ENCODE data around the gene TTC7B.

TTC7B gene

GRCh38 chr14:90664911-90665310 is 151.3 kb downstream of the TTC7B start:
- peaks cover 12% of the 10 kb centered on the region for H3K9me3 Mint-ChIP-seq
- no peak overlapping the region for H3K27ac Mint-ChIP-seq
- peak overlapping the region; percentile 8 for H3K4me3 Mint-ChIP-seq
- no peaks in the 10 kb centered on the region for H3K27me3 Mint-ChIP-seq (ENCODE audit: low read depth, poor library complexity)
- no peak for DNase-seq
- TF ChIP-seq CTCF (IDR thresholded peaks at IDR 0.05): no peak
- peaks cover 19% of the 10 kb centered on the region for H3K36me3 Mint-ChIP-seq (ENCODE audit: low read depth)
- H3K4me1 Mint-ChIP-seq: peaks cover 6% of the 10 kb centered on the region

- no peak for TF ChIP-seq CTCF (IDR thresholded peaks at IDR 0.05)
- Mint-ChIP-seq H3K4me3 (no peak overlapping the region), H3K36me3 (ENCODE audit: low read depth) (peaks cover 7% of the 10 kb centered on the region), H3K9me3 (peaks cover under 1% of the 10 kb centered on the region), H3K4me1 (peaks cover 13% of the 10 kb centered on the region), H3K27me3 (ENCODE audit: low read depth, poor library complexity) (no peaks in the 10 kb centered on the region), H3K27ac (no peak overlapping the region)
- no peak for DNase-seq
Measured at GRCh38 chr14:90663680-90664079, 152.6 kb downstream of the TTC7B start.

- H3K27me3 Mint-ChIP-seq (ENCODE audit: low read depth, poor library complexity): no peaks in the 10 kb centered on the region
- no peak overlapping the region for H3K27ac Mint-ChIP-seq
- peaks cover 1% of the 10 kb centered on the region for H3K36me3 Mint-ChIP-seq (ENCODE audit: low read depth)
- H3K4me1 Mint-ChIP-seq: peaks cover 13% of the 10 kb centered on the region
- DNase-seq: no peak
- TF ChIP-seq CTCF (IDR thresholded peaks at IDR 0.05): no peak
- no peaks in the 10 kb centered on the region for H3K9me3 Mint-ChIP-seq
- H3K4me3 Mint-ChIP-seq: no peak overlapping the region
Measured at GRCh38 chr14:90663140-90663539, 153.1 kb downstream of the TTC7B start.

- H3K4me3 Mint-ChIP-seq: no peak overlapping the region
- TF ChIP-seq CTCF (IDR thresholded peaks at IDR 0.05): no peak
Measured at GRCh38 chr14:90661866-90662265, 154.4 kb downstream of the TTC7B start.

GRCh38 chr14:90660865-90661570 is 155.2 kb downstream of the TTC7B start:
- Mint-ChIP-seq H3K36me3 (ENCODE audit: low read depth) (no peaks in the 10 kb centered on the region), H3K27ac (no peak overlapping the region), H3K4me3 (no peak overlapping the region), H3K27me3 (ENCODE audit: low read depth, poor library complexity) (no peaks in the 10 kb centered on the region), H3K9me3 (no peaks in the 10 kb centered on the region), H3K4me1 (peaks cover 13% of the 10 kb centered on the region)
- no peak for DNase-seq
- TF ChIP-seq CTCF (IDR thresholded peaks at IDR 0.05): no peak

More at GRCh38 chr14:90661866-90662265, 154.4 kb downstream of the TTC7B start:
- DNase-seq: no peak
- Mint-ChIP-seq H3K4me1 (peaks cover 13% of the 10 kb centered on the region), H3K9me3 (no peaks in the 10 kb centered on the region), H3K36me3 (ENCODE audit: low read depth) (no peaks in the 10 kb centered on the region), H3K27me3 (ENCODE audit: low read depth, poor library complexity) (no peaks in the 10 kb centered on the region), H3K27ac (no peak overlapping the region)

GRCh38 chr14:90659156-90659555 is 157.1 kb downstream of the TTC7B start:
- Mint-ChIP-seq H3K36me3 (ENCODE audit: low read depth) (peaks cover 8% of the 10 kb centered on the region), H3K27ac (no peak overlapping the region), H3K4me3 (no peak overlapping the region), H3K27me3 (ENCODE audit: low read depth, poor library complexity) (no peaks in the 10 kb centered on the region), H3K9me3 (no peaks in the 10 kb centered on the region), H3K4me1 (peaks cover 13% of the 10 kb centered on the region)
- TF ChIP-seq CTCF (IDR thresholded peaks at IDR 0.05): no peak
- no peak for DNase-seq
